ENCODE measurements around the gene SEC23B.
A peak's percentile ranks its signal among the peaks of the same experiment; 100 is the strongest.
"Not testable (repeated sequence)": the region's sequence is repeated elsewhere in the genome, so short reads cannot be mapped to it uniquely, and the experiment has no call there.

Gene SEC23B

GRCh38 chr20:18507218-18508191 is at the start of gene SEC23B:
SEC23B (plus strand) TSS chr20:18507940; CDS start chr20:18510836, 2,896 bp downstream.
- peak; percentile 97 for DNase-seq (ENCODE audit: low spot score)

- no peak for DNase-seq (ENCODE audit: low spot score)
These were observed 42.1 kb upstream of the SEC23B start for GRCh38 chr20:18465536-18466200.

- DNase-seq (ENCODE audit: low spot score) = no peak
These were observed 41.2 kb upstream of the SEC23B start for GRCh38 chr20:18466574-18466893.

GRCh38 chr20:18466894-18467730 is 40.6 kb upstream of the SEC23B start, which contains the start of the genes DZANK1 and POLR3F:
DZANK1 (minus strand) TSS chr20:18467030; CDS start chr20:18465358, 1,672 bp downstream.
POLR3F (plus strand) TSS chr20:18467390; CDS start chr20:18467507, 117 bp downstream.
- peak; percentile 98 for DNase-seq (ENCODE audit: low spot score)

- DNase-seq (ENCODE audit: low spot score) = no peak
These were observed 30.5 kb upstream of the SEC23B start for GRCh38 chr20:18477218-18477617.

- no peak for DNase-seq (ENCODE audit: low spot score)
These were observed 29.9 kb upstream of the SEC23B start for GRCh38 chr20:18477821-18478220.

GRCh38 chr20:18481596-18481995 is 26.1 kb upstream of the SEC23B start:
- no peak for DNase-seq (ENCODE audit: low spot score)

GRCh38 chr20:18488301-18488700 is 19.4 kb upstream of the SEC23B start:
- DNase-seq (ENCODE audit: low spot score) = no peak

GRCh38 chr20:18496042-18496441 is 11.7 kb upstream of the SEC23B start:
- no peak for DNase-seq (ENCODE audit: low spot score)

- DNase-seq (ENCODE audit: low spot score) = peak; percentile 92
These were observed 10.8 kb upstream of the SEC23B start, which contains the start of gene RBBP9 for GRCh38 chr20:18496740-18497592. RBBP9 (minus strand) TSS chr20:18497225; CDS start chr20:18497167, 58 bp downstream.

GRCh38 chr20:18497603-18498002 is 10.1 kb upstream of the SEC23B start:
- no peak for DNase-seq (ENCODE audit: low spot score)

GRCh38 chr20:18501672-18502071 is 6.1 kb upstream of the SEC23B start:
- not testable (repeated sequence) for DNase-seq (ENCODE audit: low spot score)

GRCh38 chr20:18504479-18505060 is 3.2 kb upstream of the SEC23B start:
- no peak for DNase-seq (ENCODE audit: low spot score)

GRCh38 chr20:18506744-18507143 is 996 bp upstream of the SEC23B start:
- DNase-seq (ENCODE audit: low spot score) = no peak

GRCh38 chr20:18511571-18511970 is 3.8 kb downstream of the SEC23B start:
- DNase-seq (ENCODE audit: low spot score) = no peak

GRCh38 chr20:18513208-18513607 is 5.5 kb downstream of the SEC23B start:
- DNase-seq (ENCODE audit: low spot score) = no peak

GRCh38 chr20:18514127-18514526 is 6.4 kb downstream of the SEC23B start:
- DNase-seq (ENCODE audit: low spot score) = no peak

GRCh38 chr20:18515973-18516372 is 8.2 kb downstream of the SEC23B start:
- DNase-seq (ENCODE audit: low spot score) = no peak

- not testable (repeated sequence) for DNase-seq (ENCODE audit: low spot score)
These were observed 14.3 kb downstream of the SEC23B start for GRCh38 chr20:18522066-18522465.

- DNase-seq (ENCODE audit: low spot score) = no peak
These were observed 15.3 kb downstream of the SEC23B start for GRCh38 chr20:18523066-18523465.

GRCh38 chr20:18524646-18525045 is 16.9 kb downstream of the SEC23B start:
- DNase-seq (ENCODE audit: low spot score) = no peak

Measured in left forelimb (tissue), 1 donor.